ENCODE measurements around the gene TTC24. TPM values are rescaled to one million over a fixed set of nuclear protein-coding genes. Genes with fewer than 3 reads are reported as not detected.

Gene TTC24
- not detected in 5 replicates for total RNA-seq (2022; extraction: Qiagen RNA extraction; ENCODE audit: low read depth)

DNA sequence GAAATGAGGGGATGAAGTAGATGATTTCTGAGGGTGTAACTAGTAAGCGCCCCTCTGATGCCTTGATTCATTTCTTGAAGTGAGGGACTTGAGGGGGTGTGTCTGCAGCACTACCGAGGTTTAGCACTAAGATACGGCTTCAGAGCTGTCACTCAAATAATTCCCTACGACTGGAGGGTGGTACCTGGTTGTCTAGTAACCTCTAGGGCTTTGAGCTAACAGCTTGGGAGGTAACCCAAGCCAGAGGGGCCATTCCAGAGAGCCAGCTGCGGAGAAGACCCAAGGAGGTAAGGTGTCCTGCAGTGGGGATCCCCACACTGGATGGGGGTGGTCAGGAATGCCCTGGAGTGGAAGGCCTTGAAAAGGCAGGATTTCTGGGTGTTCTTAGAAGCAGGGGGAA lies at the start of gene TTC24:
TSS of gene TTC24 (plus strand) at position 252 of the 400 bp plus-strand sequence. CDS start 1,642 bp downstream, outside the sequence.

DNA sequence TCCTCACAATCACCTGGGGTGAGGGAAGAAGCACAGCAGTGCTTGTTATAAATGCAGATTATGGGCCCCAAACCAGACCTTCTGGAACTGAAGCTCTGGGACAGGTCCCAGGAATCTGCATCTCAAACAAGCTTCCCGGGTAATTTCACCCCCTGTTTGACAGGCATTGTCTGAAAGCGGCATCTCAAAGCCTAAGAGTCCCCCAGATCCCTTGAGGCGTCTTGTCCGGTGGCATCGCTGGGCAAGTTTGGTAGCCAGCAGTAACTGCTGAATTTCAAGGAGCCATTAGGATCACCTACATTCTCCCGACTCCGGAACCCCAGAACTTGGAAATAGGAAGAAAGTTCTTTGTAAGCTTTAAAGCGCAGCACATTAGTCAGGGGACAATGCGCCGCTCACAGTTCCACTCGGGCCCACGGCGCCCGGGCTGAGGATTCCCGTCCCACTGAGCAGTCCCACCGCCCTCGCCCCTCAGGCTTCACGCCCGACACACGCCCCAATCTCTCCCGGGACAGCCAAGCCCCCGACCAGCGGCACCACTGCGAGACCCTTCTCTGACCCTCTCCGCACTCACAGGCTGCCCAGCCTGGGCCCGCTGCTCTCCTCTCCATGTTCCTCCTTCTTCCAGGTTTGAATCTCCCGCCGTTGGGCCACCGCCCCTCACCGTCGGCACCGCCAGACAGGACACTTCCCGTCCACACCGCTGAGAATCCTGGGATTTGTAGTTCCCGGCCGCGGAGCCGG lies 7.4 kb upstream of the TTC24 start, which contains the start of gene IQGAP3:
TSS of gene IQGAP3 (minus strand) at position 647 of the 744 bp plus-strand sequence. CDS start at position 611, 36 bp downstream.

DNA sequence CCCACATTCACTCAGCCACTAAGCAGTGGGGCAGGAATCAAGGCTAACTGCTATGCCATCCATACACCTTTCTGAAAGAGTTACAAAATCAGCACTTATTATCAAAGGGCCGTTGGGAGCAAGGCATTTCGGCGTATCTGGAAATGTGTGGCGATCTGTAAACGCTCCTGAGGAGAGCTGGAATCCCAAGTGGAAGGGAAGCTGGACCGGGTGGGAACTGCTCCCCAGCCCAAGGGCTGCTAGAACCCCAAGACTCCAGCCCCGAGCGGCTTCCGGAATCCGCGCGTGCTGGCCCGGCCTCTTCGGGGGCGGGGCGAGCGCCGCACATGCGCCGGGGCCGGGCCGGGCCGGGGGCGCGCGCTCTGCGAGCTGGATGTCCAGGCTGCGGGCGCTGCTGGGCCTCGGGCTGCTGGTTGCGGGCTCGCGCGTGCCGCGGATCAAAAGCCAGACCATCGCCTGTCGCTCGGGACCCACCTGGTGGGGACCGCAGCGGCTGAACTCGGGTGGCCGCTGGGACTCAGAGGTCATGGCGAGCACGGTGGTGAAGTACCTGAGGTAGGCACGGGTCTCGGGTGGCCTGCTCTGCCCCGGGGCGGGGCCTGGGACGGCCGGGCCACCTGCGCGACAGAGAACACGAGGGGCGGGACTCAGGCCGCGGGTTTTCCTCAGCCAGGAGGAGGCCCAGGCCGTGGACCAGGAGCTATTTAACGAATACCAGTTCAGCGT lies 12.1 kb downstream of the TTC24 start, which contains the start of gene NAXE:
TSS of gene NAXE (plus strand) at position 345 of the 726 bp plus-strand sequence. CDS start at position 374, 29 bp downstream.

DNA sequence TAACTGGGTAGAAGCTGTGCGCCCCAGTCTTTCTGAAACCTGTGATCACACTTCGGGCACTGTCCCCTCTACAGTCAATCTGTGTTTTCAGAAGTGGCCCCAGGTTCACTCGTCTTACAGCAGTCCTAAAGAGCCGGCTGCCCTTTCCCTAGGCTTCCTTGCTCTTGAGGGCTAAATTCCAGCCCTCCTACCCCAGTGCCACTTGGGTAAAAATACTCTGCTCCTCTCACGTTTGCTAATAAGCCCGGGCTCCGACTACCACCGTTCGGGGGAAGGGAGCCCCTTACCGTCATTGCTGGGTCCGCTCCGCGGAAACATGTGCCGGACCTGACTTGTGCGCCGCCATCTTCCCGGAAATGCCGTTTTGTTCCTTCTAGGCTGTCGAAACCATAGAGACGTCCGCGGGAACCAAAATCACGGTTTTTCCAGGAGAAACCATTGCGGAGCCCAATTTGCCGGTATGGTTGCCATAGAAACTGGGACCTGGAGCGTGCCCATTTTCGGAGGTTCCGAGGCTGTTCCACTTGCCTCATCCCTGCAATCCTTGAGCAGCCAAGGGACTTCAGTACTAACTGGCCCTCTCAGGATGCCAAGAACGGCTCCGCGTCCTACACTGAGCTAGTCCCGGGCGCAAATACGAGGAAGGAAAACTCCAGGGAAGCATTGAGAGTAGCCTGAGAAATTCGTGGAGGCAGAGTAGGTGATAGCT lies 21.8 kb downstream of the TTC24 start, which contains the start of gene GPATCH4:
TSS of gene GPATCH4 (minus strand) at position 358 of the 709 bp plus-strand sequence.

DNA sequence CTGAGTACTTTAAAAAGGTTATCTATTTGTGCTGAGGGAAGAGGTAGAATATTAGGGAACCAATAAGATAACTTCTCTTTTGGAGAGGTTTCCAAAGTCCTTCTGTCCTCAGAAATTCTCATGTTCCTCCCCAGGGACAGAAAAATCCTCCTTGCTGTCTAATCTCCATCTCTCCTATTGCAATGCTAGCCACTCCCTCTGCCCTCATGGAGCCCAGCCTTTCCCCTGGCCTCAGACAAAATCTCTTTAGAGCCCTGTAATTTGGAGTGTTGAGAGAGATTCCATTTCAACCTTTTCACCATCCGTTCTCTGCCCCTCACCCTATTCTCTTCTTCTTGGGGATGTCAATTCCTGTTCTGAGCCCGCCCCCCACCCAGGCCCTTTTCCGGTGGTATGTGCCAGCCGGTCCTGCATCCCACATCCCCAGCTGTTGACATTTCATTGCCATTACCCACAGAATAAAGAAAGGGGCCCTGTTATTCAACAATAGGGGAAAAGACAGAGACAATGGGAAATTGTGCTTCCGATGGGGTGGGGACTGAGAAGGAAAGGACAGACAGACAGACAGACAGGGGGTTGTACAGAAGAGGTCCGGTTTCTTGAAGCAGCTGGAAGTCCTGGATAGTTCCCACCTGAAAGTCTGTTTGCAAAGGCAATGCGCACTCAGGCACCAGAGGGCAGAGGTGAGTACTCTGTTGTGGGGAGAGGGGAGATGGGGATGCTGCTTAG lies 39.5 kb downstream of the TTC24 start, which contains the start of gene HAPLN2:
TSS of gene HAPLN2 (plus strand) at position 563 of the 729 bp plus-strand sequence. CDS start 4,076 bp downstream, outside the sequence.

Other genes with a start within 250 kb of the TTC24 start
- 379 to 433 TPM (median 412 TPM) in 5 replicates for gene CCT3, start 241.4 kb upstream of the TTC24 start, total RNA-seq (2022; extraction: Qiagen RNA extraction; ENCODE audit: low read depth)
- 1.2 to 3.0 TPM (median 1.6 TPM) in 5 replicates for gene TSACC, start 241.2 kb upstream of the TTC24 start, total RNA-seq (2022; extraction: Qiagen RNA extraction; ENCODE audit: low read depth)
- not detected in 5 replicates for gene RHBG, start 210.5 kb upstream of the TTC24 start, total RNA-seq (2022; extraction: Qiagen RNA extraction; ENCODE audit: low read depth)
- 22.6 to 36.0 TPM (median 31.5 TPM) in 5 replicates for gene MEF2D, start 78.9 kb upstream of the TTC24 start, total RNA-seq (2022; extraction: Qiagen RNA extraction; ENCODE audit: low read depth)
- 11.6 to 18.6 TPM (median 15.8 TPM) in 5 replicates for gene IQGAP3, start 7.2 kb upstream of the TTC24 start, total RNA-seq (2022; extraction: Qiagen RNA extraction; ENCODE audit: low read depth)
- gene NAXE, start 12.1 kb downstream of the TTC24 start, total RNA-seq (2022; extraction: Qiagen RNA extraction; ENCODE audit: low read depth): 136 to 185 TPM (median 163 TPM) in 5 replicates
- 65.4 to 96.3 TPM (median 74.7 TPM) in 5 replicates for gene GPATCH4, start 21.8 kb downstream of the TTC24 start, total RNA-seq (2022; extraction: Qiagen RNA extraction; ENCODE audit: low read depth)
- gene HAPLN2, start 39.7 kb downstream of the TTC24 start, total RNA-seq (2022; extraction: Qiagen RNA extraction; ENCODE audit: low read depth): 0.13 to 0.14 TPM in 2 of 5 replicates, not detected in the others
- 0.06 TPM in 1 of 5 replicates, not detected in the others for gene BCAN, start 62.4 kb downstream of the TTC24 start, total RNA-seq (2022; extraction: Qiagen RNA extraction; ENCODE audit: low read depth)
- 1.2 to 1.7 TPM (median 1.3 TPM) in 5 replicates for gene NES, start 97.7 kb downstream of the TTC24 start, total RNA-seq (2022; extraction: Qiagen RNA extraction; ENCODE audit: low read depth)
- 11.5 to 19.1 TPM (median 11.6 TPM) in 5 replicates for gene CRABP2, start 125.9 kb downstream of the TTC24 start, total RNA-seq (2022; extraction: Qiagen RNA extraction; ENCODE audit: low read depth)
- gene METTL25B, start 148.7 kb downstream of the TTC24 start, total RNA-seq (2022; extraction: Qiagen RNA extraction; ENCODE audit: low read depth): 19.5 to 25.1 TPM (median 23.8 TPM) in 5 replicates
- 46.4 to 55.1 TPM (median 48.6 TPM) in 5 replicates for gene ISG20L2, start 149.0 kb downstream of the TTC24 start, total RNA-seq (2022; extraction: Qiagen RNA extraction; ENCODE audit: low read depth)
- 175 to 219 TPM (median 189 TPM) in 5 replicates for gene MRPL24, start 161.4 kb downstream of the TTC24 start, total RNA-seq (2022; extraction: Qiagen RNA extraction; ENCODE audit: low read depth)
- 455 to 489 TPM (median 463 TPM) in 5 replicates for gene HDGF, start 172.0 kb downstream of the TTC24 start, total RNA-seq (2022; extraction: Qiagen RNA extraction; ENCODE audit: low read depth)
- gene PRCC, start 187.8 kb downstream of the TTC24 start, total RNA-seq (2022; extraction: Qiagen RNA extraction; ENCODE audit: low read depth): 67.6 to 90.1 TPM (median 73.5 TPM) in 5 replicates
- 2.1 to 5.6 TPM (median 3.6 TPM) in 5 replicates for gene SH2D2A, start 237.1 kb downstream of the TTC24 start, total RNA-seq (2022; extraction: Qiagen RNA extraction; ENCODE audit: low read depth)